Measurements from ENCODE around the gene BMERB1.

Gene BMERB1

DNA sequence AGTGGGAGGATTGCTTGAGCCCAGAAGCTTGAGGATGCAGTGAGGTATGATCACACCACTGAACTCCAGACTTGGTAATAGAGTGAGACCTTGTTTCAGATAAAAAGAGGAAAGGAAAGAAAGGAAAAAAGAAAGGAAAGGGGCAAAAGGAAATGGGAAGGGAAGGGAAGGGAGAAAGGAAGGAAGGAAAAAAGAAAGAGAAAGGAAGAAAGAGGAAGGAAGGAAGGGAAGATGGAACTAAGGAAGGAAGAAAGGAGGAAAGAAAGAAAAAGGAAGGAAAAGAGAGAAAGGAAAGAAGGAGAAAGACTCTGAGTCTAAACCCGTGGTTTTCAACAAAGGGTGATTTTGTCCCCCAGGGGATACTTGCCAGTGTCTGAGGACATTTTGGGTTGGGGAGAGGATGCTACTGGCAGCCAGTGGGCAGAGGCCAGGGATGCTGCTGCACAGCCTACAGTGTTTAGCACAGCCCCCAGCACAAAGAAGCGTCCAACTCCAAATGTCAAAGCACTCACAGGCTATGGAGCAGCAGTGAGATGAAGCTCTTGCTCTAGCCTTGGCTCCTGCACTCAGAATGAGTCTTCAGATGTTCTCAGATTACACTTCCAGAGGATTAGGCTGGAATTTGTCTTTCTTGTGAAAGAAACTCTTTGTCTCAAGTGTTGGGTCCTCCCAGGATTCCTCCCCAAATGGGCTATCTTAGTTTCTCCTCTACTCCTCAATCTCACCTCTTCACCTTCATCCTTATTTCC, 64.2 kb downstream of the BMERB1 start:
- DNase-seq: no peak

DNA sequence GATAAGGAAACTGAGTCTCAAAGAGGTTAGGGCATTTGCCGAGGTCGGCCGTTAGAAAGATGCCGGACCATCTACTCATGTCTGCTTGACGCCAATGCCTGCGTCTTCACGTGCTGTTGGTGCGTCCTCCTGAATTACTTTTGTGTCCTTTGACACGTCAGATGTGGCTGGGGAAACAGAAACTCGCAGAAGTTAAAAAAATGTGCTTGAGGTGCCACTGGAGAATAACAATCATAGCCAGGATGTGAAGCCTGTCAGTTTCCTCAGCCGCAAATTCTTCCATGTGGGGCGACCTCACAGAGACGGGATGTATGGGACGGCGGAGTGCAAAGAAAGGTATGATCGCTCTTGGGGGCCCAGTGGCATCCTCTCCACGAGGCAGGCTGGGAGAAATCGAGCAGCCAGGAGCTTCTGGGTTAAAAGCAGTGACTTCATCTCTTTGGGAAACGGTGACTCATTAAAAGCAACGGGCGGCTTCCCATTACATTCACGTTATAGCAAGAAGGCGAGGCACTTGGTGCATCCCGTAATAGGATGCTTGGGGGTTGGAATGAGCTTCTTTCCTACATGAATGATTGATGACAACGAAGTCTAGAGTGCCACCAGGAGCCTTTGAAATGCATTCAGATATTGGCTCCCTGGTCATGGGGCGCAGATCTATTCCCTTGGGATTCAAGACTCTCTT, 67.8 kb downstream of the BMERB1 start:
- DNase-seq: no peak

DNA sequence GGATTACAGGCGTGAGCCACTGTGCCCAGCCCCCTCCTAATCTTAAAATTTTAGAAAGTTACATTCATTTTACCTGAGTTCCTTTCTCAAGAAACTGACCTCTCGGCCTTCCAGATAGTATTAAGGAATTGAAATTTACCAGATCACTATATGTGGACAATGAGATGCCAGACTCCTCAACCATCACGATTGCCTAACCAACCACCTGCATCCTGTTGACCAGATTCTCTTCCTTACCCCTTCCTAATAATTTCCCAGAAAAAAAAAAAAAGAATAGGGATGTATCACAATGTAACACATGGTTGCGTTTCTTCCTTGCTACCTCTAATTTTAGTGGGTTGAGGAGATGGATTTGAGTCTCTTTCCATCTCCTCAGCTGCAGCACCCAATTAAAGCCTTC, 72.1 kb downstream of the BMERB1 start:
- no peak for DNase-seq

DNA sequence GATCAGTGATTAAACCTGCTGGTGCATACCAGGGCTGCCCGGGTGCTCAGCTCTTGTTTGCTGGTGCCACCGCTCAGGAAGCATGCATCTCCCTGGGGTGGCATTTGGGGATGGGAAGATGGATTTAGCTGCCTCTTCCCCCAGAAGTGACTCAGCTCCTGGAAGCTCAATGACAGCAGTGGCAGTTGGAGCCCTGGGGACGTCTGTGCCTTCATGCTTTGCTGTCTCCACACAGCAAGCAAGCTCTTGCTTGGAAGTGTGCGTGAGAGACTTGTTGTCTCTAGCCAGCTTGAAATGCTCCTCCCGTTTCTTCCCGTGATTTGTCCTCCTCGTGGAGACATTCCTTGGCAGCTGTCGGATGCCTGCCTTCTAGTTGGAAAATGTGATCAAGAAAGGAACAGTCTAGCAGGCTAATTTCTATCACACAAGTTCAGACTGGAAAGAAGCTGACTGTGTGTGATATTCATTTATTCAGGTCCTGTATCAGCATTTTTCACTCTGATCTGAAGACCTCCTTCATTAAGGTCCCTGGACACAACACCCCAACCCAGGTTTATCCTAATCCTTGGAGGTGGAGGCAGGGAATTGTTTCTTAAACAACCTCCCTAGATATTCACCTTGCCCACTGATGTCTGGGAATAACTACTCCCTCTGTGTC, 73.0 kb downstream of the BMERB1 start:
- DNase-seq: no peak

DNA sequence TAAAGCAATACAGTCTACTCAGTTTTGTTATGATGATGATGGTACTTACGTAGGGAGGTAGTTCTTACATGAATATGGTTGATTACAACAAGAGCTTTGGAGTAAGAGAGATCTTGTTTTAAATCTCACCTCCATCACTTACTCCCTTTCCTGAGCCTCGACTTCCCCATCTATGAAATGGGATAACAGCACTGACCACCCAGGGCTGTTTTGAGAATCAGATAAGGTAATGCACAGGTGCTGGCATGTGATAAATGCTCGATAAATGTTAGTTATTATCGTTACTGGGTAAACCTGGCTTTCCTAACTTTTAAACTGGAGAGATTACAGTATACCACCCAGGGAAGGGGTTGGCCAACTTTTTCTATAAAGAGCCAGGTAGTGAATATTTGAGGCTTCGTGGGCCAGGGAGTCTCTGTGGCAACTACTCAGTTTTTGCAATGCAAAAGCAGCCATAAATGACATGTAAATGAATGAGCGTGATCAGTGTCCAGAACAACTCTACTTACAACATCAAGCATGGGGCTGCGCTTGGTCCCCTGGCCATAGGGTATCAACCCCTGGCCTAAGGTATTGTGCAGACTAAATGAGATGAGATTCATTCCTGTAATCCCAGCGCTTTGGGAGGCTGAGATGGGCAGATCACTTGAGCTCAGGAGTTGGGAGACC, 73.7 kb downstream of the BMERB1 start:
- no peak for DNase-seq

DNA sequence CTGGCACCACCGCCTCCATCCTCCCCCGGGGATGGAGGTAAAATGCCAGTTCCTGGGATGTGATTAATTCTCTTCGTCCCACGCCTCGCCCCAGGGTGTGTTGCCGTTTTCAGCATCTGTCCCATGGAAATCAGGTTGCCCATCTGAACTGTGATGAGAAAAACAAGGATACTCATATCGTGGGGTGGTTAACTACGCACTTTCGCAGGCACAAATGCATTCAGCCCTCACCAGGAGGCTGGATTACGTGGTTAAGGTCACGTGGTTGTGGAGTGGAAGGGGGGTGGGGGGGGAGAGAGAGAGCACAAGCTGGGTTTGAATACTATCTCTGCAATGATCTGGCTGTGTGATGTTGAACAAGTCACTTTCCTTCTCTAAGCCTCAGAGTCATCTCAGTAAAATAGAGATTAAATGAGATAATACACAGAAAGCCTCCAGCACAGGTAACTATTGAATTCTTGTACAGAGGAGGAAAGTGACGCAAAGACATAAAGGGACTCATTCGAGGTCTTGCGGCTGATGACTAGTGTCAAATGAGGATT, 74.7 kb downstream of the BMERB1 start:
- peak; percentile 32 to 46 for DNase-seq

DNA sequence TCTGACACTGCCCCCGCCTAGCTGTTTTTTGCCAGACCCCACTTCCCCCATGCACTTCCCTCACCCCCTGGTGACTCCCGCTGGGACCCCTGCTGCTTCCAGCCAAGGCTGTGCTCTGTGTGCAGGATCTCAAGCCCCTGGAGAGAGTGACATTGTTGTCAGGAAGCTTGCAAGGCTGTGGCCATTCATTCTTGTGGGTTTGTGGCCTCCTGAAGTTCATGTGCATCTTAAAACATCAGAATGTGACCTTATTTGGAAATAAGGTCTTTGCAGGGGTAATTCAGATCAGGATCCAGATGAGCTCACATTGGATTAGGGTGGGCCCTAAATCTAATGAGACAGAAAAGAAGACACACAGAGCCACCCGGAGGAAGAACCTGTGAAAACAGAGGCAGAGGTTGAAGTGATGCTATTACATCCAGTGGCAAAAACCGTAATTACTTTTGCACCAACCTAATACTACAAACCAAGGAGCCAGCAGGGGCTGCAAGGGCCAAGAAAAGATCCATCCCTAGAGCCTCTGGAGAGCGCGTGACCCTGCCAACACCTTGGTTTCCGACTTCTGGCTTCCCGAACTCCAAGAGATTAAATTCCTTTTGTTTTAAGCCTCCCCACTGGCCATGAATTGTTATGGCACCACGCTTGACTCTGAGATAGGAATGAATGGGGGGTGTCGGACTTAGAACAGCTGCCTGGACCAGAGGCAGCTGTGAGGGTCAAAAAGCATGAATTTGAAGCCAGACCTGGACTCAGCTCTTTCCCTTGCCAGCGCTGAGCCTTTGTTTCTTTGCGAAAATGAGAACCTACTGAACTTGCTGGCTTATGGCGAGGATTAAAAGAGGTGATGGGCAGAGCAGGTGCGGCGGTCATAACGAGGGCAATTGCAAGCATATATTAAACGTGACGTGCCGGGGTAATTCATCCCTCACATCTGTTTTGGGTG, 75.5 kb downstream of the BMERB1 start:
- DNase-seq: peak; percentile 56 to 61

DNA sequence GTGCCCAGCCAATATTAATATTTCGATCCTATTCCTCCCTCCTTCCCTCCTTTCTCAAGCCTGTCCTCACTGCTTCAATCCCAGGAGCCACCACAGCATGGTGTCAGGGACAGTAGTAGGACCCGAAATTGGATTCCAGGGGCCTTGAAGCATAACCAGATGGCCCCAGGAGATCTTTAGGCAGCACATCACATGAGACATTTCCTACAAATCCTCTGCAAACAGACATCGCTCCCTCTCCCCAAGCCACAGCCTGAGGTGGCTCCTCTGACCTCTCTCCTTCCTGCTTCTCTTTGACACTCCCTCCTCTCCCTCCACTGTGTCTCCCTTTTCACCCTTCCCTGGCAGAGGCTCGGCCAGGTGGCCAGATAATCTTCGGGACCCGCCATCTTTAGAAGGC, 76.6 kb downstream of the BMERB1 start:
- DNase-seq: no peak

DNA sequence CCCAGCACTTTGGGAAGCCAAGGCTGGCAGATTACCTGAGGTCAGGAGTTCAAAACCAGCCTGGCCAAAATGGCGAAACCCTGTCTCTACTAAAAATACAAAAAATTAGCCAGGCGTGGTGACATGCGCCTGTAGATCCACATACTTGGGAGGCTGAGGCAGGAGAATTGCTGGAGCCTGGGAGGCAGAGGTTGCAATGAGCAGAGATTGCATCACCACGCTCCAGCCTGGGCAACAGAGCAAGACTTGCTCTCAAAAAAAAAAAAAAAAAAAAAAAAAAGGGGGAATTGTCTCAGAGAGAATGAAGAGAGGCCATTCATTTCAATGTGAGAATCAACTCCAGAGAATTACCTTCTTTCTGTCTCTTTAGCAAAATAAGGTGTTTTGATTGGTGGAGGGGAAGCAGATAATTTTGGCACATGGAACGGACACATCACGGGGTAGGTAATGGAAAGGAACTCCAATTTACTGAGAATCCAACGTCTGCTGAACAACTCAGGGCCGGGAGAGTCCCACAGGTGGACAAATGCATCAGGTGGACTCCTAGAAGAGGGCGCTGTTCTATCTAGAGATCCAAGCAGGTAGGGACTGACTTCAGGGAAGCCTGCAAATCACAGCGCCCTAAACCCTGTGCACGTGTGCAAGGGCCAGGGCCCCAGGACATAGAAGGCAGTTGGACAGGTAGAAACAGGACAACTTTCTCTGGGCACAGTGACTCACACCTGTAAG, 77.5 kb downstream of the BMERB1 start:
- no peak for DNase-seq

DNA sequence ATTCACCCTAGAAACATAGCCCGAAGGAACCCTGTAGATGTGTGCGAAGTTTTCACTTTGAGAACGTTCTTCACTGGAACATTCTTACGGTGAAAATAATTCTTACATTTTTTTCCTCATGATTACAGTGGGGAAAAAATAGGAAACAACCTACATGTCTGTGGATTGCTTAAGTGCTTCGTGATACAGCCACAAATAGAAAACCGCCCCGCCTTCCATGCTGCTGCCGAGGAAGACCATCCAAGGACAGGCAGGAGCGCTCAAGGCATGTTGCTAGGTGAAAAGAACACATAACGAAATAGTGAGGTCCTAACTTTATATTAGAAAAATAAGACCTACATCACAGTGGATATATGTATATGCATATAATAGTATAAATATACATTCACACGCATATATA, 78.8 kb downstream of the BMERB1 start:
- no peak for DNase-seq

DNA sequence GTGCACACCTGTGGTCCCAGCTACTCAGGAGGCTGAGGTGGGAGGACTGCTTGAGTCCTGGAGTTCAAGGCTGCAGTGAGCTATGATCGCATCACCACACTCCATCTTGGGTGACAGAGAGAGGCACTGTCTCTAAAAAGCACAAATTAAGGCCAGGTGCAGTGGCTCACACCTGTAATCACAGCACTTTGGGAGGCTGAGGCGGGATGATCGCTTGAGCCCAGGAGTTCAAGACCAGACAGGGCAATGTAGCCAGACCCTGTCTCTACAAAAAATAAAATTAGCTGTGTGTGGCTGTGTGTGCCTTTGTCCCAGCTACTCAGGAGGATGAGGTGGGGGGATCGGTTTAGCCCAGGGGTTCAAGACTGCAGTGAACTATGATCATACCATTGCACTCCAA, 81.6 kb downstream of the BMERB1 start:
- DNase-seq: no peak

DNA sequence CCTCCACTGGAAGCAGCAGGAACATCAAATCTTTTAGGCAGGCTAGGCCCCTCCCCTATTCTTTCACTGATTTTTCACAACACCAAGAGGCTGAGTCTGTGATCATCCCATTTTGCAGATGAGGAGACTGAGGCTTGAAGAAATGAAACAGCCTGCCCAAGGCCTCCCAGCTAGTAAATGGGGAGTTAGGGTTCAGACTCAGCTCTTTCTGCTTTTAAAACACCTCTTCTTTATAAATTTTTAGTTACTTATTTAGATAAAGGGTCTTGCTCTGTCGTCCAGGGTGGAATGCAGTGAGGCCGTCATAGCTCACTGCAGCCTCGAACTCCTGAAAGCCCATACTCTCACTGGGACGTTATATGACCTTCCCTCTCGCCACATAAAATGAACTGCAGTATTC, 82.2 kb downstream of the BMERB1 start:
- DNase-seq: no peak

DNA sequence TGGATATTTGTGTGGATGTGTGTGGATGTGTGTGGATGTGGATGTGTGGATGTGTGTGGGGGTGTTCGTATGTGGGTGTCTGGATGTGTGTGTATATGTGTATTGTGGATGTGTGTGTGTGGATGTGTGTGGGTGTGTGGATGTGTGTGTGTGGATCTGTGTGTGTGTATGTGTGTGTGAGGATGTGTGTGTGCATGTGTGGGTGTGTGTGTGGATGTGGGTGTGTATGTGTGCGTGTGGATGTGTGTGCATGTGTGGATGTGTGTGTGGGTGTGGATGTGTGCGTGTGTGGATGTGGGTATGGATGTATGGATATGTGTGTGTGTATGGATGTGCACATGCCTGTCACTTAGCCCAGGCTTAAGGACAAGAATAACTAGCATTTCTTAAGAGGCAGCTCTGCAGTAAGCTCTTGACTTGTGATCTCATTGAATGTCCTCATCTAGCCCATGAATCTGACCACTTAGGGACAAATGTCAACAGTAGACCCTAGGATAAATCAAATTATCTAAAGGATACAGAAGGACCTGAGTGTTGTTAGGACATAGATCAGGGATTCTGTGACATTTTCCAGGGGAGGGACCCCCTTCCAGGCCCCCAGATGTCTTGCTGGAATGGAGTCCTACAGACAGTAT, 83.5 kb downstream of the BMERB1 start:
- no peak for DNase-seq

DNA sequence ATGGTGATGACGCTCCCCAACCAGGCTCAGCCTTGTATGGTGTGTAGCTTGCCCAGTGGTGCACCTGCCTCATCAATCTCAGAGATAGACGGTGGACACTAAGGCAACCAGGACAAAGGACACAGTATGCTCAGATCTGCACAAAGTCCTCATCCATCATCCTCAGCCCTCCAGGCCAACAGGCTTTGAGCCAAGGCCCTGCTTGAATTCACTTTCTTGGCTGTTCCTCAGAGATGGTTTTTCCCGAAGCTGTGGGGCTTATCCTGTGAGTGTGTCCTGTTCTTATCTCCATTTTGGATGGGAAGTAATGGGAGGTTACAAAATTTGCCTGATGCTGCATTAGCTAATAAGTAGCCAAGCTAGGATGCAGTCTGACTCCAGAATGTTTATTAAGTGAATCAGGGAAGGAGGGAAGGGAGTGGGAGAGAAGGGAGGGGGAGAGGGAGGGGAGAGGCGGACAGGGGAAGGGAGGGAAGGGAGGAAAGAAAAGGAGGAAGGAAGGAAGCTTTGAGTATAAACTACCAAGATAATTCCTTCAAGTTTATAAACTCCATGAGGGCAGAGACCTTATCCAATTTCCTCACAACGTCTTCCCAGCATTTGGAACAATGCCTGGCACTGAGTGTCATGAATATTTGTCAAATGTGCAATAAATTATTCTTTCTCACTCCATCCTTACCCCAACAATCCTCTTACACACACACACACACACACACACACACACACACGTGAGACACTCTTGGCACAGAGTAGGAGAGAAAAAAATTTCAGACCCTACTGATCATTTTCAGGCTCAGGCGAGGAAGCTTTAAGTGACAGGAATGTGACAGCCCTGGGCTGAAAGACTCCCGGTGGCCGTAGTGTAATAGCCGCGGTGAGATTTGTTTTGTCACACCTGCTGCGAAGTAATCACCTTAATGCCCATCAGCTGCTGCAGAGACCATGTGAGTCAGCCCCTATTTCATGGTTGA, 84.3 kb downstream of the BMERB1 start:
- no peak for DNase-seq

DNA sequence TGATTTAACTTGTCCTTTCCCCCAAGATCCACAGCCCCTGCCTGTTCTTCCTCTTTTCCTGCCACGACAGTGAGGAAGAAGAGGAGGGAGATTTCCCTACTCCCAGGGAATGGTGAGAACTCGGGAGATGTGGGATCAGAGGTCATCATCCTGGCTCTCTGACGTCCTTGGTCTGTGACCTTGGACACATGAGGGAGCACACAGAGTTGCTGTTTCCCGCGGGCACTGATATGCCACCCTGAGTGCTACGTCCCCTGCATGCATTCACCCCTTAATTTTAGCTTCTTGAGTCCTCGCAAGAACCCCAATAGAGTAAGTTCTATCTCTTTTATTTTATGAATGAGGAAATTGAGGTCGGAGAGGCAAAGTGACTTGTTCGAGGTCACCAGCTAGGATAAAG, 85.4 kb downstream of the BMERB1 start:
- no peak for DNase-seq

DNA sequence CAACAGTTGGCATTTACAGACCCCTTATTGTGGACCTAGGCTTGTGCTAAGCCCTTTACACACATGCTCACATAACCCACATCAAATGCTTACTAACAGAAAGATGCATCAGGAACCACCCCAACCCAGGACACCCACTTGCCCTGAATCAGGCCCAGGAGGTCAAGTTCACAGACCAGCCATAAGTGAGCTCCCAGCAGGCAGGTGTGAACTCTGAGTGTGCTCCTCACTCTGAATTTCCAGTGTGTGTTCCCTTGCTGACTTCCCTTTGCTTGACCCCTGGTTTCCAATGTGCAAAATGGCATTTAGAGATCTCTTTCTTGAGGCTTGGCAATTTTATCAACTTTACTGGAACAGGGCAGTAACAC, 87.0 kb downstream of the BMERB1 start:
- DNase-seq: no peak

DNA sequence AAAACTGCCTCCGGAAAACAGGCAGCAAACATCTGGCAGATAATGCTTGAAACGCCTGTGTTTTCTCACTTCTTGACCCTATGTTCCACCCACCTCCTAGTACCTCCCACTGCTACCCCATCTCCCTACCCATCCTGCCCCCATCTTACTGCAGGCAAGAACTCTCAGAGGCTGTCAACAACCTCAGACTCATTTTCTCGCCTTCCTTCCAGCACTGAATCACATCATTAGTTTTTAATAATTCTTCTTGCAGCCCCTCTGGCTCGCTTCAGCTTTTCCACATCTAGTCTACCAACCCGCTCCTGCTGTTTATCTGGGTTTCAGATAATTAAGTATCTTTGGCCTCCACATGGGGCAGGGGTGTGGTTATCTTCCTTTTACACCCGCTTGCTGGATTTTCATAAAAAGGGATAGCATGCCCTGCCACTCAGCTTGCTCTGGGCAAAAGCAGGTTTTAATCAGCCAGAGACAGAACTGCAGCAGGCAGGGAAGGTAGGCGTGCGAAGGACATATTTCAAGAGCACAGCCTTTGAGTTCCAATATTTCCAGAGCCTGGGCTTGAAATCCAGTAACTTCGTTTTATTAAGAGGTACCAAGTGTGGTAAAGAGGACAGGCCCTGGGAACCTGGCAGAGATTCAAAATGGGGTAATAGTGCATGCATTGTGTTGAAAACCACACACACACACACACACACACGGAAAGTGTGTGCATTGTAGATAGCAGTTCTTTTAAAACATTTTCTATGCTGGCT, 87.5 kb downstream of the BMERB1 start:
- no peak for DNase-seq

DNA sequence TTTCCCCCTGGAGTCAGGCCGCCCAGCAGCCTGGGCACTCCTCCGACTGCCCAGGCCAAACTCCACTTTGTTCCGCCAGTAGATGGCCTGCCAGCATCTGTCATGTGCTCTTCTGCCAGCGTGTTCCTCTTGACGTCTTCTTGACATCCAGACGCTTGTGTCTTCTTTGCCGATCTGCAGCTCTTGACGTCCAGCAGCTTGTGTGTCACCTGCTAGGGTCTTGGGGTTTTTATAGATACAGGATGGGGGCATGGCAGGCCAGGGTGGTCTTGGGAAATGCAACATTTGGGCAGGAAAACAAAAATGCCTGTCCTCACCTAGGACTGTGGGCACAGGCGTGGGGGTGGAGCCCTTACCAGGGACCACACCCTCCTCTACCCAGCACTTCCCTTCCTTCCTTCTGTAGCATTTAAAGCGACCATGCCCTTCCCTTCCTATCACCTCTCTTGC, 88.7 kb downstream of the BMERB1 start:
- no peak for DNase-seq

DNA sequence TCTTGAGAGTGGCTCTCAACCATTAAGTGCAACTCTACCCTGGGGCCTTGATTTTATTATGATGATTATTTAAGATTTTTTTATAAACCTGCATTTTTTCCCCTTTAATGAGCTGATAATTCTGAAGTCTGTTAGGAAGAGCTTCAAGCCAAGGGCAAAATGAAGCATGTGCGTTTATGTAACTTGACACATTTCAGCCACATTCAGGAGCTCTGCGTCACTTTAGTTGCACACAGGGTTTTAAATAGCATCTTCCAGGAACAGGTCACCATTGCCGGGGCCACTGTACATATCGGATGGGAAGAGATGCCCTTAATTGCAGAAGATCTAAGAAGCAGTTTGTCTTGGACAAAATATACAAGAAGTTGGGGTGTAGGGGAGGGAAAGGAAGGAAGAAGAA, 89.6 kb downstream of the BMERB1 start:
- DNase-seq: no peak
